ENCODE results near the gene VWCE.
"Not testable (repeated sequence)": the region's sequence is repeated elsewhere in the genome, so short reads cannot be mapped to it uniquely, and the experiment has no call there.

The VWCE gene

GRCh38 chr11:61219016-61219415 lies 76.1 kb downstream of the VWCE start:
- in situ Hi-C loops (cut with HindIII; ENCODE audit: low sequenced_read_pairs): not testable (repeated sequence)

GRCh38 chr11:61218306-61218705 lies 76.8 kb downstream of the VWCE start:
- in situ Hi-C loops (cut with HindIII; ENCODE audit: low sequenced_read_pairs): not testable (repeated sequence)

- in situ Hi-C loops (cut with HindIII; ENCODE audit: low sequenced_read_pairs): not testable (repeated sequence)
These were observed 81.3 kb downstream of the VWCE start for GRCh38 chr11:61213711-61214324.

- in situ Hi-C loops (cut with HindIII; ENCODE audit: low sequenced_read_pairs): not testable (repeated sequence)
These were observed 82.9 kb downstream of the VWCE start for GRCh38 chr11:61212202-61212601.

GRCh38 chr11:61211327-61211952 lies 83.7 kb downstream of the VWCE start:
- in situ Hi-C loops (cut with HindIII; ENCODE audit: low sequenced_read_pairs): not testable (repeated sequence)

GRCh38 chr11:61210629-61211028 lies 84.5 kb downstream of the VWCE start:
- in situ Hi-C loops (cut with HindIII; ENCODE audit: low sequenced_read_pairs): not testable (repeated sequence)

Data from endothelial cell of hepatic sinusoid (primary cell).